Bronchial epithelial cell (primary cell): Measurements from ENCODE around the gene CERKL. TPM values are rescaled to one million over a fixed set of nuclear protein-coding genes. Genes with fewer than 3 reads are reported as not detected.
"Not testable (repeated sequence)": the region's sequence is repeated elsewhere in the genome, so short reads cannot be mapped to it uniquely, and the experiment has no call there.

ENCODE experiments used
- DNase-seq: peaks from one replicate; pipeline ENCODE4 v3.0.0-alpha.2; 2010; ENCODE audit warnings: low read depth
- FAIRE-seq: peaks from 2 replicates; lab custom pipeline; 2011; peaks lifted over from hg19 to GRCh38; lab: Jason Lieb, UNC
- H3K27me3 ChIP-seq: 2 replicates; pipeline ENCODE4 v1.5.1; 2011; ENCODE audit warnings: low read length; ENCODE audit not compliant: control insufficient read depth, insufficient read depth
- H3K36me3 ChIP-seq: 2 replicates; pipeline ENCODE4 v1.5.1; 2011; ENCODE audit warnings: low read length; ENCODE audit not compliant: control insufficient read depth, insufficient read depth
- H3K4me3 ChIP-seq: 2 replicates; pipeline ENCODE4 v1.5.1; 2011; ENCODE audit warnings: mild to moderate bottlenecking, low read depth, low read length, control low read depth
- CTCF ChIP-seq: IDR thresholded peaks from 2 replicates; pipeline ENCODE4 v1.5.1; 2011; ENCODE audit warnings: mild to moderate bottlenecking, moderate library complexity, low read length, control low read depth, inconsistent platforms; ENCODE audit not compliant: insufficient read depth, severe bottlenecking
- total RNA-seq: library from RNA; depleted of rRNA; stranded (reverse); fragments of >200 nt; gene quantifications from 2 replicates; pipeline ENCODE4 v1.2.1, GENCODE V29; 2014

Gene CERKL
- total RNA-seq, result not detected in 2 replicates

GRCh38 chr2:181656450-181657291, at the start of gene CERKL:
TSS of gene CERKL (minus strand) at chr2:181657105. CDS start at chr2:181657006, 99 bp downstream.
- no peaks in the 10 kb centered on the region for H3K36me3 ChIP-seq
- H3K27me3 ChIP-seq, result peaks cover 14% of the 10 kb centered on the region
- no peak for FAIRE-seq

GRCh38 chr2:181702519-181702918, 45.6 kb upstream of the CERKL start:
- not testable (repeated sequence) for DNase-seq, H3K4me3 ChIP-seq, FAIRE-seq, H3K36me3 ChIP-seq, H3K27me3 ChIP-seq

More at GRCh38 chr2:181656450-181657291, at the start of gene CERKL:
- no peak for TF ChIP-seq CTCF
- H3K4me3 ChIP-seq, result peak within 1 kb of the TSS; percentile 32
- peak; percentile 21 for DNase-seq

GRCh38 chr2:181698223-181698622, 41.3 kb upstream of the CERKL start:
- no peak for DNase-seq
- Histone ChIP-seq H3K4me3 (no peak overlapping the region), H3K27me3 (no peaks in the 10 kb centered on the region), H3K36me3 (no peaks in the 10 kb centered on the region)
- TF ChIP-seq CTCF, result no peak
- no peak for FAIRE-seq

- H3K4me3 ChIP-seq, result no peak overlapping the region
- no peak for TF ChIP-seq CTCF
- no peaks in the 10 kb centered on the region for H3K27me3 ChIP-seq
- no peak for DNase-seq
- no peaks in the 10 kb centered on the region for H3K36me3 ChIP-seq
- FAIRE-seq, result no peak
These were observed 40.7 kb upstream of the CERKL start for GRCh38 chr2:181697571-181697970.

- Histone ChIP-seq H3K27me3 (no peaks in the 10 kb centered on the region), H3K4me3 (no peak overlapping the region), H3K36me3 (no peaks in the 10 kb centered on the region)
- FAIRE-seq (no peak), DNase-seq (no peak)
- no peak for TF ChIP-seq CTCF
These were observed 40.2 kb upstream of the CERKL start for GRCh38 chr2:181697126-181697525.

GRCh38 chr2:181694271-181694670, 37.4 kb upstream of the CERKL start:
- TF ChIP-seq CTCF, result no peak
- H3K36me3 ChIP-seq, result no peaks in the 10 kb centered on the region
- H3K4me3 ChIP-seq, result no peak overlapping the region
- FAIRE-seq (no peak), DNase-seq (no peak)
- H3K27me3 ChIP-seq, result no peaks in the 10 kb centered on the region
